SU-DHL-6 (cell line): ENCODE data around the gene CALN1.

Source experiments
- H2AFZ ChIP-seq: fragments of 200-600 bp; sonication (generic); 2 replicates; pipeline ENCODE4 v1.6.1; 2014; ENCODE audit warnings: low read depth, mild to moderate bottlenecking, moderate library complexity, mixed read lengths, antibody characterized with exemption, low read length; ENCODE audit not compliant: severe bottlenecking
- H3F3A ChIP-seq: fragments of 200-600 bp; shearing (Covaris generic); 2 replicates; pipeline ENCODE4 v1.6.0; 2016; ENCODE audit warnings: antibody characterized with exemption, mild to moderate bottlenecking; ENCODE audit not compliant: insufficient read depth
- H3K27ac ChIP-seq: fragments of 200-600 bp; sonication (generic); 2 replicates; pipeline ENCODE4 v1.5.1; 2016; ENCODE audit warnings: low read depth, mild to moderate bottlenecking, low read length, moderate library complexity, mixed read lengths
- H3K27me3 ChIP-seq: fragments of 200-600 bp; sonication (generic), shearing (Covaris generic); 2 replicates; pipeline ENCODE4 v1.6.0; 2014; ENCODE audit warnings: mild to moderate bottlenecking, low read length
- H3K36me3 ChIP-seq: fragments of 200-600 bp; sonication (generic); 2 replicates; pipeline ENCODE4 v1.6.1; 2014; ENCODE audit warnings: mild to moderate bottlenecking, low read length, mixed read lengths
- H3K4me2 ChIP-seq: fragments of 300-600, 200-600 bp; shearing (Covaris generic), sonication (generic); 2 replicates; pipeline ENCODE4 v1.6.0; 2014; ENCODE audit warnings: low read length, low read depth, mild to moderate bottlenecking; ENCODE audit not compliant: poor library complexity, severe bottlenecking
- H3K4me3 ChIP-seq: fragments of 200-600 bp; sonication (generic); 2 replicates; pipeline ENCODE4 v1.5.1; 2014; ENCODE audit warnings: antibody characterized with exemption, low read length, mild to moderate bottlenecking, mixed read lengths; ENCODE audit not compliant: insufficient read depth, poor library complexity, severe bottlenecking
- H3K79me2 ChIP-seq: fragments of 200-600 bp; sonication (generic); 2 replicates; pipeline ENCODE4 v1.6.1; 2014; ENCODE audit warnings: mild to moderate bottlenecking, low read length, moderate library complexity; ENCODE audit not compliant: insufficient read depth
- H3K9ac ChIP-seq: fragments of 200-600 bp; sonication (generic); 2 replicates; pipeline ENCODE4 v1.7.0; 2014; ENCODE audit warnings: mild to moderate bottlenecking, low read length
- H3K9me2 ChIP-seq: fragments of 200-600 bp; sonication (generic); replicated peaks from 2 replicates; pipeline ENCODE4 v1.6.1; 2014; ENCODE audit warnings: low read length; ENCODE audit not compliant: insufficient read depth
- H3K9me3 ChIP-seq: fragments of 200-600 bp; sonication (generic); 2 replicates; pipeline ENCODE4 v1.6.1; 2014; ENCODE audit warnings: low read length, mixed read lengths; ENCODE audit not compliant: insufficient read depth
- H4K20me1 ChIP-seq: fragments of 200-600 bp; sonication (generic); 2 replicates; pipeline ENCODE4 v1.6.1; 2014; ENCODE audit warnings: low read depth, mild to moderate bottlenecking, antibody characterized with exemption, low read length, moderate library complexity, mixed read lengths
- CTCF ChIP-seq: fragments of 200-600 bp; sonication (generic); IDR thresholded peaks from one replicate; pipeline ENCODE4 v1.5.1; 2017; ENCODE audit warnings: antibody characterized with exemption, mild to moderate bottlenecking, low read length, moderate library complexity; ENCODE audit not compliant: insufficient read depth, poor library complexity, severe bottlenecking
- EZH2phosphoT487 ChIP-seq: fragments of 200-600 bp; sonication (generic), shearing (Covaris generic); conservative IDR thresholded peaks from 2 replicates; pipeline ENCODE4 v1.6.1; 2018; ENCODE audit warnings: mild to moderate bottlenecking, antibody characterized with exemption, low read length, moderate library complexity, mixed read lengths

CALN1 gene

GRCh38 chr7:71787513-71787912 is 624.6 kb downstream of the CALN1 start:
- H3K36me3 ChIP-seq = no peaks in the 10 kb centered on the region
- TF ChIP-seq CTCF (no peak), EZH2phosphoT487 (no peak)
- H3K4me2 ChIP-seq = no peak overlapping the region
- H3K9ac ChIP-seq = no peak overlapping the region
- H4K20me1 ChIP-seq = no peaks in the 10 kb centered on the region
- no peak overlapping the region for H3K4me3 ChIP-seq
- no peaks in the 10 kb centered on the region for H3K9me2 ChIP-seq
- H3K79me2 ChIP-seq = no peaks in the 10 kb centered on the region
- no peaks in the 10 kb centered on the region for H3F3A ChIP-seq
- H2AFZ ChIP-seq = no peak overlapping the region
- no peaks in the 10 kb centered on the region for H3K27me3 ChIP-seq
- H3K27ac ChIP-seq = no peak overlapping the region
- H3K9me3 ChIP-seq = peaks cover 8% of the 10 kb centered on the region; the same call in 1 of the 2 replicates

- Histone ChIP-seq H3K27me3 (no peaks in the 10 kb centered on the region), H3K4me3 (no peak overlapping the region), H3K4me2 (no peak overlapping the region), H3K36me3 (no peaks in the 10 kb centered on the region), H4K20me1 (no peaks in the 10 kb centered on the region), H3K9me2 (no peaks in the 10 kb centered on the region), H3F3A (no peaks in the 10 kb centered on the region), H3K27ac (no peak overlapping the region), H3K9me3 (peaks cover 8% of the 10 kb centered on the region; the same call in 1 of the 2 replicates), H2AFZ (no peak overlapping the region), H3K9ac (no peak overlapping the region), H3K79me2 (no peaks in the 10 kb centered on the region)
- no peak for TF ChIP-seq EZH2phosphoT487
- TF ChIP-seq CTCF = no peak
Measured at GRCh38 chr7:71785216-71785615, 626.9 kb downstream of the CALN1 start.

GRCh38 chr7:71784781-71785180 is 627.4 kb downstream of the CALN1 start:
- Histone ChIP-seq H3F3A (no peaks in the 10 kb centered on the region), H3K9ac (no peak overlapping the region), H3K9me2 (no peaks in the 10 kb centered on the region), H3K9me3 (peaks cover 8% of the 10 kb centered on the region; the same call in 1 of the 2 replicates), H3K36me3 (no peaks in the 10 kb centered on the region), H3K27me3 (no peaks in the 10 kb centered on the region), H3K4me2 (no peak overlapping the region), H2AFZ (no peak overlapping the region), H3K4me3 (no peak overlapping the region), H3K27ac (no peak overlapping the region), H3K79me2 (no peaks in the 10 kb centered on the region), H4K20me1 (no peaks in the 10 kb centered on the region)
- no peak for TF ChIP-seq CTCF
- no peak for TF ChIP-seq EZH2phosphoT487

GRCh38 chr7:71784180-71784579 is 628.0 kb downstream of the CALN1 start:
- no peaks in the 10 kb centered on the region for H3F3A ChIP-seq
- no peaks in the 10 kb centered on the region for H3K9me2 ChIP-seq
- H3K36me3 ChIP-seq = no peaks in the 10 kb centered on the region
- H3K9me3 ChIP-seq = peaks cover 8% of the 10 kb centered on the region; the same call in 1 of the 2 replicates
- no peak overlapping the region for H3K27ac ChIP-seq
- no peak for TF ChIP-seq EZH2phosphoT487
- no peak for TF ChIP-seq CTCF
- H3K9ac ChIP-seq = no peak overlapping the region
- H3K4me2 ChIP-seq = no peak overlapping the region
- H3K4me3 ChIP-seq = no peak overlapping the region
- no peaks in the 10 kb centered on the region for H4K20me1 ChIP-seq
- no peak overlapping the region for H2AFZ ChIP-seq
- no peaks in the 10 kb centered on the region for H3K27me3 ChIP-seq
- H3K79me2 ChIP-seq = no peaks in the 10 kb centered on the region
